HepG2 (cell line): ENCODE results near the gene STX10.

Source experiments
- ZBTB7A ChIP-seq: sonication (generic); formaldehyde crosslinking; IDR thresholded peaks from 2 replicates; pipeline ENCODE4 v1.8.0; 2022; ENCODE audit warnings: mild to moderate bottlenecking, missing genetic modification reagents
- TF ChIP-seq, protein P1 (sequence below): sonication (generic); formaldehyde crosslinking; IDR thresholded peaks from 2 replicates; pipeline ENCODE4 v1.5.0; 2020; ENCODE audit warnings: mild to moderate bottlenecking, missing genetic modification reagents, moderate library complexity

DNA sequence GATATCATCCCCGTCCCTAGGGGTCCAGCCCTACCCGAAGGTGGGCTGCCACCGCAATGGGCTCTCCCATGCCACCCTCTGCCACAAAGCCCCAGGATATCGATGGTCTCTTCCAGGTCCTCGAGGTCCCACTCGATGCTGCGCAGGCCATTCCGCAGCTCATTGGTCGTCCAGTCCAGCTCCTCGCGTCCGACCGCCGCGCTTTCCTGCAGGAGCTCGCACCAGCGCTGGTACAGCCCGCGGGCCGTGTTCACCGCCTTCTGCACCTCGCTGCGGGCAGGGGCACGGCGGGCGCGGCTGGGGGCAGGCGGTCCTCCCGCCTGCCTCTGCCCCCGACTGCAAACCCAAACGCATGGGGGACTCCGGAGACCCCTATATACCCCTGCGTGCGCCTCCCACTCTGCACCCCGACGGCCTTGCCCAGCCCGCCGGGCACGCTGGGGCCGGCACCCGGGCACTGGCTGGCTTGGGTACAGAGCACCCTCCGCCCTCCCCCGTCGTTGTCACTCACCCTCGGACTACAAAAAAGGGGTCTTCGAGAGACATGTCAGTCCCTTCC is 468 bp downstream of the STX10 start:
- TF ChIP-seq, protein P1, sequence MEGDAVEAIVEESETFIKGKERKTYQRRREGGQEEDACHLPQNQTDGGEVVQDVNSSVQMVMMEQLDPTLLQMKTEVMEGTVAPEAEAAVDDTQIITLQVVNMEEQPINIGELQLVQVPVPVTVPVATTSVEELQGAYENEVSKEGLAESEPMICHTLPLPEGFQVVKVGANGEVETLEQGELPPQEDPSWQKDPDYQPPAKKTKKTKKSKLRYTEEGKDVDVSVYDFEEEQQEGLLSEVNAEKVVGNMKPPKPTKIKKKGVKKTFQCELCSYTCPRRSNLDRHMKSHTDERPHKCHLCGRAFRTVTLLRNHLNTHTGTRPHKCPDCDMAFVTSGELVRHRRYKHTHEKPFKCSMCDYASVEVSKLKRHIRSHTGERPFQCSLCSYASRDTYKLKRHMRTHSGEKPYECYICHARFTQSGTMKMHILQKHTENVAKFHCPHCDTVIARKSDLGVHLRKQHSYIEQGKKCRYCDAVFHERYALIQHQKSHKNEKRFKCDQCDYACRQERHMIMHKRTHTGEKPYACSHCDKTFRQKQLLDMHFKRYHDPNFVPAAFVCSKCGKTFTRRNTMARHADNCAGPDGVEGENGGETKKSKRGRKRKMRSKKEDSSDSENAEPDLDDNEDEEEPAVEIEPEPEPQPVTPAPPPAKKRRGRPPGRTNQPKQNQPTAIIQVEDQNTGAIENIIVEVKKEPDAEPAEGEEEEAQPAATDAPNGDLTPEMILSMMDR (CRISPR knock-in tag), result no peak
- peak; percentile 56; the same call in 1 of the 2 replicates for TF ChIP-seq ZBTB7A
